GM21619 (cell line): Measurements from ENCODE around the gene SSU72.
"Not testable (repeated sequence)": the region's sequence is repeated elsewhere in the genome, so short reads cannot be mapped to it uniquely, and the experiment has no call there.

Experiments used
- ATAC-seq: cut with Tn5 transposase; IDR thresholded peaks from one replicate; pipeline ENCODE4 v1.9.1; 2021; ENCODE audit not compliant: unreplicated experiment

Gene SSU72

GRCh38 chr1:1561801-1562470 is 12.7 kb downstream of the SSU72 start:
- ATAC-seq = no peak

GRCh38 chr1:1560178-1560577 is 14.5 kb downstream of the SSU72 start:
- no peak for ATAC-seq

- no peak for ATAC-seq
Observed at GRCh38 chr1:1559066-1559465, 15.6 kb downstream of the SSU72 start.

GRCh38 chr1:1558591-1558990 is 16.1 kb downstream of the SSU72 start:
- ATAC-seq = no peak

- ATAC-seq = not testable (repeated sequence)
Observed at GRCh38 chr1:1557688-1558087, 17.0 kb downstream of the SSU72 start.

GRCh38 chr1:1556961-1557360 is 17.7 kb downstream of the SSU72 start:
- ATAC-seq = not testable (repeated sequence)

- ATAC-seq = no peak
Observed at GRCh38 chr1:1556505-1556904, 18.2 kb downstream of the SSU72 start.

GRCh38 chr1:1554926-1555915 is 19.4 kb downstream of the SSU72 start:
- ATAC-seq = no peak

- ATAC-seq = no peak
Observed at GRCh38 chr1:1554550-1554925, 20.1 kb downstream of the SSU72 start.

- ATAC-seq = no peak
Observed at GRCh38 chr1:1553821-1554494, 20.7 kb downstream of the SSU72 start.

GRCh38 chr1:1552263-1552639 is 22.4 kb downstream of the SSU72 start:
- no peak for ATAC-seq

- no peak for ATAC-seq
Observed at GRCh38 chr1:1551524-1552262, 23.0 kb downstream of the SSU72 start.

GRCh38 chr1:1550591-1551432 is 23.9 kb downstream of the SSU72 start:
- no peak for ATAC-seq

- no peak for ATAC-seq
Observed at GRCh38 chr1:1550087-1550486, 24.6 kb downstream of the SSU72 start.

GRCh38 chr1:1548591-1548990 is 26.1 kb downstream of the SSU72 start:
- no peak for ATAC-seq

- ATAC-seq = no peak
Observed at GRCh38 chr1:1547476-1547875, 27.2 kb downstream of the SSU72 start.

GRCh38 chr1:1547011-1547410 is 27.7 kb downstream of the SSU72 start:
- no peak for ATAC-seq

GRCh38 chr1:1545946-1546737 is 28.5 kb downstream of the SSU72 start:
- ATAC-seq = no peak

- no peak for ATAC-seq
Observed at GRCh38 chr1:1544544-1544943, 30.1 kb downstream of the SSU72 start.
